HG03571 (cell line): ENCODE data around the gene OPA3.

Source experiments
- ATAC-seq: cut with Tn5 transposase; IDR thresholded peaks from one replicate; pipeline ENCODE4 v1.9.1; 2021; ENCODE audit not compliant: unreplicated experiment

Gene OPA3

DNA sequence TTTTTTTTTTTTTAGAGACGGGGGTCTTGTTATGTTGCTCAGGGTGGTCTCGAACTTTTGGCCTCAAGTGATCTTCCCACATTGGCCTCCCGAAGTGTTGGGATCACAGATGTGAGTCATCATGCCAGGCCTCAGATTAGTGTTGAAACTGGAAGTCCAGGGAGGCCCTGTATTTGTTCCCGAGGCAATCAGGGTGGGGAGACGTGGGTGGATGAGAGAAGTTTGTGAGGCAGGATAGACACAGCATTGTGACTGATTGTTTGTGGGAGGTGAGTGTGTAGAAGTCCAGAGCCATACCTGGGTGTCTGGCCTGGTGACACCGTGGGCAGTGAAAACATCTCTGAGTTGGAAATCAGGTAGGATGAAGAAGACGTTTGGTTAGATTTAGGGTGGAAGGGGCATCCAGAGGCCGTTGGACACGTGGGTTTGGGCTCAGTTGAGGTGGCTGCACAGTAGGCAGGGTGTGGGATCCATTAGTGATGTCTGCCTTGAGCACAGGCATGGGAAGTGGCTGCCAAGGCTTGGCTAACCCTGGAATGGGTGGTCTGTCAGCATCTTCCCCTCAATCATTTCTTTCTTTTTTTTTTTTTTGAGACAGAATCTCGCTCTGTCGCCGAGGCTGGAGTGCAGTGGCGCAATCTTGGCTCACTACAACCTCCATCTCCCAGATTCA lies 100.2 kb downstream of the OPA3 start:
- ATAC-seq: no peak

DNA sequence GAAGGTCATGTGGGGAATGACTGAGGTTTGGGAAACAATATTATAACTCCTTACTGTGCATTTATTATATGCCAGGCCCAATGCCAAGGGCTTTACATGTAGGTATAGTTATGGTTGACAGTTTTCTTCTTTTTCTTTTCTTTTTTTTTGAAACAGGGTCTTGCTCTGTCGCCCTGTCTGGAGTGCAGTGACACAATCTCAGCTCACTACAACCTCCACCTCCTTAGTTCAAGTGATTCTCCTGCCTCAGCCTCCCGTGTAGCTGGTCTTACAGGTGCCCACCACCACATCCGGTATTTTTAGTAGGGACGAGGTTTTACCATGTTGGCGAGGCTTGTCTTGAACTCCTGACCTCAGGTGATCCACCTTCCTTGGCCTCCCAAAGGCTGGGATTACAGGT lies 101.6 kb downstream of the OPA3 start:
- no peak for ATAC-seq

DNA sequence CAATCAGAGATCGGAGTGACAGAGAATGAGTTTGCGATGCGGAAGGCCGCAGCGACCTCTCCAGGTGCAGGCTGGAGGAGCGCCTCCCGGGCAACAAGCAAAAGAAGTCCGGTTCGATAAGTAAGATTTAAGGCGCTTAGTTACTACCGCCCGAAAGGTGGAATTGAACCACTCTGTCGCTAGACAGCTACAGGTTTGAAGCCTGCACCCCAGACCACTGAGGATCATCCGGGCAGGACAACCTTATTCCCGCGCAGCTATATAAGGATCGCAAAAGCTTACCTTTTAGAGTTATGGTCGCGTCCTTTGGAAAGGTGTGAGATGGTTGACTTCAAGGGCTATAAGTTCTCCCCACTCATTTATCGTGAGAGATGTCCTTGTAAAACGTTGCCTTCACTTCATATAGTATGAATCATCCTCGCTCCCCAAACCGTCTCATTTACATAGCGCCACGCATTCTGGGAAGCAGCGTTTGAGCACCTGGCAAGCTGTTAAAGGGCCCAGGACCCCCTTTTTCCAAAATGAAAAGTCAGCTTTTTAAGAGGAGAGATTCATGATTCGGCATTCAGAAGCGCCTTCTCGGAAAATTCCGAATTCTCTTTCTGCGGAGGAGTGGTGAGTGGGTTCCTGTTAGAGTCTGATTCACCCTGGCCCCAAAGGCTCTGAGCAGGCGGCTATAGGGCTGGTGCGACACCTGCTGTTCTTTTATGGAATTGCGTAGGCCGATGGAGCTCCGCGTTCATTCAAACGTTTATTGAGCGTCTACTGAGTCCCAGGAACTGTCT lies 106.0 kb downstream of the OPA3 start:
- peak; percentile 55 for ATAC-seq

DNA sequence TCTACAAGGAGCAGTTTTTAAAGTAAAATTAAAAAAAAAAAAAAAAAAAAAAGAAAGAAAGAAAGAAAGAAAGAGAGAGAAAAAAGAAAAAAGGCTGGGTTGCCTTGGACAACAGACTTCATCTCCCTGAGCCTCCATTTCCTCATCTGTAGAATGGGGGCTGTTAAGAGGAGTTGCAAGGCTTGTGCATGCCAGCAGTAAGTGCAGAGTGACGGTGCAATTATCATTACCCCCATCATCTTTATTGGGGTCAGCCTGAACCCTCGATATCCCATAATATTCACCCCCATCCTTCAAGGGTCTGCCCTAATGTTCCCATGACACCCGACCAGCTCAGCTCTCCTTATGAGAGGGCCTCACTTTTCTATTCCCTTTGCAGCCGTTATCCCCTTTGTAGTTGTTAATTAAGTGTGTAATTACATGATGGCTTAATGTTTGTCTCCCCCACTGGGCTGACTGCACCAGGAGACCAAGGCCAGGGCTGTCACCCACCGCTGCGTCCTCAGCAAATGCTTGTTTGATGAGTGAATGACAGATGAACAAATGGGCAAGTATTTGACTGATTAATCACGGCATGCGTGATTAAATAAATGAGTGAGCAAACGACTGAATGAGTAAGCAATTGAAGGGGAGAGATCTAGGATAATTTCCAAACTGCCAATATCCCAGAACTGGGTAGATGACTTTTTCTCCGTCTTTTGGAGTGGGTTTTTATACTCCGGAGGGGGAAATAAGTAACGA lies 106.7 kb downstream of the OPA3 start:
- ATAC-seq: no peak
